HepG2 (cell line): ENCODE results near the gene WNT5B. TPM values are rescaled to one million over a fixed set of nuclear protein-coding genes. Genes with fewer than 3 reads are reported as not detected.
A peak's percentile ranks its signal among the peaks of the same experiment; 100 is the strongest.

Source experiments
- ATAD3A ChIP-seq: sonication (generic); formaldehyde crosslinking; IDR thresholded peaks from 2 replicates; pipeline ENCODE4 v1.4.0; 2020; ENCODE audit warnings: missing genetic modification reagents
- EP300 ChIP-seq, 3 experiments: sonication (generic) in 1 of 3; formaldehyde crosslinking in 1 of 3; IDR thresholded peaks; 2 replicates each; pipeline versions ENCODE4 v1.5.1 to v1.6.1; 2011 to 2020; ENCODE audit warnings: low read depth in 2 of 3, low read length in 2 of 3, borderline replicate concordance in 1 of 3, improper control_type of control experiment in 1 of 3, mild to moderate bottlenecking in 1 of 3, missing genetic modification reagents in 1 of 3, moderate library complexity in 1 of 3
- KAT8 ChIP-seq: IDR thresholded peaks from 2 replicates; pipeline ENCODE4 v1.6.1; 2016; ENCODE audit warnings: missing genetic modification reagents, missing compliant biosample characterization
- KLF15 ChIP-seq: sonication (generic); formaldehyde crosslinking; IDR thresholded peaks from 2 replicates; pipeline ENCODE4 v1.8.1; 2023; ENCODE audit warnings: borderline replicate concordance, mild to moderate bottlenecking, inconsistent platforms, missing genetic modification reagents, mixed read lengths
- KLF9 ChIP-seq: IDR thresholded peaks from 2 replicates; pipeline ENCODE4 v1.6.1; 2016; ENCODE audit warnings: low read depth
- NFE2L1 ChIP-seq: sonication (generic); formaldehyde crosslinking; IDR thresholded peaks from 2 replicates; pipeline ENCODE4 v1.4.0; 2020; ENCODE audit warnings: missing genetic modification reagents, mild to moderate bottlenecking, borderline replicate concordance
- PRPF4 ChIP-seq: fragments of 200-400 bp; formaldehyde crosslinking; IDR thresholded peaks from 2 replicates; pipeline ENCODE4 v1.6.1; 2016; ENCODE audit warnings: low read length, low read depth; ENCODE audit not compliant: poor library complexity, severe bottlenecking
- RNF2 ChIP-seq: fragments of 450-650 bp; conservative IDR thresholded peaks from 2 replicates; pipeline ENCODE4 v1.6.1; 2016; ENCODE audit warnings: low read depth
- ZFP37 ChIP-seq: sonication (generic); formaldehyde crosslinking; IDR thresholded peaks from 2 replicates; pipeline ENCODE4 v1.4.0; 2020; ENCODE audit warnings: missing genetic modification reagents, borderline replicate concordance
- ZNF558 ChIP-seq: sonication (generic); formaldehyde crosslinking; IDR thresholded peaks from 2 replicates; pipeline ENCODE4 v1.9.0; 2022; ENCODE audit warnings: mild to moderate bottlenecking, missing genetic modification reagents, borderline replicate concordance
- ZNF713 ChIP-seq: sonication (generic); formaldehyde crosslinking; IDR thresholded peaks from 2 replicates; pipeline ENCODE4 v1.4.0; 2020; ENCODE audit warnings: mild to moderate bottlenecking, missing genetic modification reagents
- polyA plus RNA-seq, 8 experiments: library from polyadenylated mRNA; depleted of rRNA in 3 of 8; stranded (reverse) in 7 of 8; unstranded in 1 of 8; fragments of >200 nt; fragmentation: Illumina TruSeq in 4 of 8; extraction: Trizol in 4 of 8; gene quantifications; 2 replicates each; pipeline versions ENCODE4 v1.2.1 to v1.2.3, GENCODE V29; 2011 to 2016; ENCODE audit warnings: low read depth in 4 of 8, missing spikeins in 1 of 8, mixed read lengths in 1 of 8; ENCODE audit not compliant: insufficient read depth in 1 of 8
- total RNA-seq, 5 experiments: library from RNA; depleted of rRNA; stranded (reverse); fragments of >200 nt; fragmentation: Illumina TruSeq; extraction: Trizol; gene quantifications; 2 replicates each; pipeline ENCODE4 v1.2.3, GENCODE V29; 2016; ENCODE audit warnings: low read depth in 1 of 5
- TF ChIP-seq, protein P1 (sequence below): sonication (generic); formaldehyde crosslinking; IDR thresholded peaks from 2 replicates; pipeline ENCODE4 v1.4.0; 2020; ENCODE audit warnings: mild to moderate bottlenecking, missing genetic modification reagents
- TF ChIP-seq, protein P2 (sequence below): sonication (generic); formaldehyde crosslinking; IDR thresholded peaks from 2 replicates; pipeline ENCODE4 v1.4.0; 2020; ENCODE audit warnings: missing genetic modification reagents
- TF ChIP-seq, protein P3 (sequence below): sonication (generic); formaldehyde crosslinking; IDR thresholded peaks from 2 replicates; pipeline ENCODE4 v1.5.1; 2020; ENCODE audit warnings: mild to moderate bottlenecking, missing genetic modification reagents, moderate library complexity

The WNT5B gene
- total and polyA plus RNA-seq, 2 of the 13 experiments (the other 11 are each of a cell fraction or from before 2014, with no cell fraction given), result 0.04 TPM; not detected in 1

DNA sequence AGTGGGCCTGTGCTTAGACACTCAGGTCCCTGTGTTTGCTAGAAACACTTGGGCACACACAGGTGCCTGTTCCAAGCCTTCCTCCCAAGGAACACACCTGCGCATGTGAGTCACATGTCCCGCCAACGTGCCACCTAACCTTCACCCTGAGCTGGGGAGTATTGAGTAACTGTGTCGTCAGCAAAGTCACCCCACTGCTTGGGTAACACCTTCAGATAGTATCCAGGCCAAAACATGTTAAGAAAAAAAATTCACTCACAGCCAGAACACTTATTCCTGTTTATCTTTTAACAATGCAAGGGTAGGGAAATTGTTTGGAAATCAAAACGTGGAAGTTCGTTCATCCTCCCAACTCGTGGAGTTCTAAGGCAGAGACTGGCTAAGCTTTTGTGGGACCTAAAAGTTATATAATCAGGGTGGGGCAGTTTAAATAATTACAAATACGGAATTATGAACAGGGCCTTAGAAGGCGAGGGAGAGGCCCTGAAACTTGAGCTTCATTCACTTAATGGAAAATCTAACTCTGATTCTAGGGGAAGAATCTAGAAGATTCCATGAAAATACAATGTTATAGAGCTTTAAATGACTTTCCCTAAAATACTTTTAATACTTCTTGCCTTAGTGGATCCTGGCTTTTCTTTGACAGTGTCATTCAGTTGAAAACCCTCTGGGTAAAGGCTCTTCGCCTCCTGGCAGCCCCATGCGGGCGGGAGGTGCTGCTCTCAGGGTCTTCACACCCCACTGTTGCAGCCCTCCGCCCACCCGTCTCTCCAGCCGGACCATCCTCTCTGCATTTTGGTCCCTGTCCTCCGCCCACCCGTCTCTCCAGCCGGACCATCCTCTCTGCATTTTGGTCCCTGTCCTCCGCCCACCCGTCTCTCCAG is 31.5 kb downstream of the WNT5B start (continued):
- TF ChIP-seq, protein P1, sequence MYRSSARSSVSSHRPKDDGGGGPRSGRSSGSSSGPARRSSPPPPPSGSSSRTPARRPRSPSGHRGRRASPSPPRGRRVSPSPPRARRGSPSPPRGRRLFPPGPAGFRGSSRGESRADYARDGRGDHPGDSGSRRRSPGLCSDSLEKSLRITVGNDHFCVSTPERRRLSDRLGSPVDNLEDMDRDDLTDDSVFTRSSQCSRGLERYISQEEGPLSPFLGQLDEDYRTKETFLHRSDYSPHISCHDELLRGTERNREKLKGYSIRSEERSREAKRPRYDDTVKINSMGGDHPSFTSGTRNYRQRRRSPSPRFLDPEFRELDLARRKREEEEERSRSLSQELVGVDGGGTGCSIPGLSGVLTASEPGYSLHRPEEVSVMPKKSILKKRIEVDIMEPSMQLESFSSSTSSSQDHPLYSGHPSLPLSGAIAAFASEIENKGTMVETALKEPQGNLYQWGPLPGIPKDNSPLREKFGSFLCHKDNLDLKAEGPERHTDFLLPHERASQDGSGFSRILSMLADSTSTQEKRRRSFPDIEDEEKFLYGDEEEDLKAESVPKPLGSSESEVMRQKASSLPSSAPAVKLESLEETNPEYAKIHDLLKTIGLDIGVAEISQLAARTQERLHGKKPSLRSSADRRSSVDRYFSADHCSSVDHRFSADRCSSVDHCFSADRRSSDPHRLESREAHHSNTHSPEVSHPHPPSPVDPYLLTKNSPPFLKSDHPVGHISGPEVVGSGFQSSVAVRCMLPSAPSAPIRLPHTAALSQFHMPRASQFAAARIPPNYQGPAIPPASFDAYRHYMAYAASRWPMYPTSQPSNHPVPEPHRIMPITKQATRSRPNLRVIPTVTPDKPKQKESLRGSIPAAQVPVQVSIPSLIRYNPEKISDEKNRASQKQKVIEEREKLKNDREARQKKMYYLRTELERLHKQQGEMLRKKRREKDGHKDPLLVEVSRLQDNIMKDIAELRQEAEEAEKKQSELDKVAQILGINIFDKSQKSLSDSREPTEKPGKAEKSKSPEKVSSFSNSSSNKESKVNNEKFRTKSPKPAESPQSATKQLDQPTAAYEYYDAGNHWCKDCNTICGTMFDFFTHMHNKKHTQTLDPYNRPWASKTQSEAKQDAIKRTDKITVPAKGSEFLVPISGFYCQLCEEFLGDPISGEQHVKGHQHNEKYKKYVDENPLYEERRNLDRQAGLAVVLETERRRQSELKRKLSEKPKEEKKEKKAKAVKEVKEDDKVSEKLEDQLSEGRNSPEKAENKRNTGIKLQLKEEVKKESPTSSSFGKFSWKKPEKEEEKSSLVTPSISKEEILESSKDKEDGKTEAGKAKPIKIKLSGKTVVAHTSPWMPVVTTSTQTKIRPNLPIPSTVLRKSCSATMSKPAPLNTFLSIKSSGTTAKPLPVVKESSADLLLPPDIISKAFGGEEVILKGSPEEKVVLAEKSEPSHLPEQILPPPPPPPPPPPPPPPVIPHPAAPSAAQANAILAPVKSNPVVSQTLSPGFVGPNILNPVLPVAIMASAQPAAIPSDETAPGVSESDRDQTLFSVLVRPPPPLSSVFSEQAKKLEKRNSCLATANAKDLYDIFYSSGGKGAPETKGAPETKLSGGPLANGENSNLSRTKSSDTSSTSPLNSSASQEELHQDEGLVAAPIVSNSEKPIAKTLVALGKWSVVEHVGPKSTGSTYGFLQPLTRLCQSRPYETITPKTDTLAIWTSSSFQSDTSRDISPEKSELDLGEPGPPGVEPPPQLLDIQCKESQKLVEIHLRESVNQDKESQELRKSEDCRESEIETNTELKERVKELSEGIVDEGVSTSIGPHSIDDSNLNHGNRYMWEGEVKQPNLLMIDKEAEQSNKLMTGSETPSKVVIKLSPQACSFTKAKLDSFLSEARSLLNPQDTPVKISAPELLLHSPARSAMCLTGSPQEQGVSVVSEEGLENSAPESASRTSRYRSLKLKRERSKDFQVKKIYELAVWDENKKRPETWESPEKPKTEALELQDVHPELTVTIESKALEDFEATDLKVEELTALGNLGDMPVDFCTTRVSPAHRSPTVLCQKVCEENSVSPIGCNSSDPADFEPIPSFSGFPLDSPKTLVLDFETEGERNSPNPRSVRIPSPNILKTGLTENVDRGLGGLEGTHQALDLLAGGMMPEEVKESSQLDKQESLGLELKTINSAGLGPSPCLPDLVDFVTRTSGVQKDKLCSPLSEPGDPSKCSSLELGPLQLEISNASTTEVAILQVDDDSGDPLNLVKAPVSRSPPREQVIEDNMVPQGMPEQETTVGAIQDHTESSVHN, result no peak
- peak in 1 of 2 experiments; percentile 68; a peak in 1 of 4 replicates for TF ChIP-seq EP300 (IDR thresholded peaks at IDR 0.05; ENCODE audit: low read depth in 2 of 2, low read length in 2 of 2)
- TF ChIP-seq EP300 (CRISPR knock-in tag; IDR thresholded peaks at IDR 0.05; ENCODE audit: borderline replicate concordance), result peak; percentile 86
- no peak for TF ChIP-seq KAT8 (CRISPR knock-in tag)
- no peak for TF ChIP-seq KLF15
- no peak for TF ChIP-seq PRPF4
- TF ChIP-seq, protein P2, sequence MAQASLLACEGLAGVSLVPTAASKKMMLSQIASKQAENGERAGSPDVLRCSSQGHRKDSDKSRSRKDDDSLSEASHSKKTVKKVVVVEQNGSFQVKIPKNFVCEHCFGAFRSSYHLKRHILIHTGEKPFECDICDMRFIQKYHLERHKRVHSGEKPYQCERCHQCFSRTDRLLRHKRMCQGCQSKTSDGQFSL (CRISPR knock-in tag), result no peak
- no peak for TF ChIP-seq RNF2
- TF ChIP-seq ZFP37 (CRISPR knock-in tag), result no peak
- no peak for TF ChIP-seq KLF9 (CRISPR knock-in tag)
- no peak for TF ChIP-seq ATAD3A (CRISPR knock-in tag)
- TF ChIP-seq, protein P3, sequence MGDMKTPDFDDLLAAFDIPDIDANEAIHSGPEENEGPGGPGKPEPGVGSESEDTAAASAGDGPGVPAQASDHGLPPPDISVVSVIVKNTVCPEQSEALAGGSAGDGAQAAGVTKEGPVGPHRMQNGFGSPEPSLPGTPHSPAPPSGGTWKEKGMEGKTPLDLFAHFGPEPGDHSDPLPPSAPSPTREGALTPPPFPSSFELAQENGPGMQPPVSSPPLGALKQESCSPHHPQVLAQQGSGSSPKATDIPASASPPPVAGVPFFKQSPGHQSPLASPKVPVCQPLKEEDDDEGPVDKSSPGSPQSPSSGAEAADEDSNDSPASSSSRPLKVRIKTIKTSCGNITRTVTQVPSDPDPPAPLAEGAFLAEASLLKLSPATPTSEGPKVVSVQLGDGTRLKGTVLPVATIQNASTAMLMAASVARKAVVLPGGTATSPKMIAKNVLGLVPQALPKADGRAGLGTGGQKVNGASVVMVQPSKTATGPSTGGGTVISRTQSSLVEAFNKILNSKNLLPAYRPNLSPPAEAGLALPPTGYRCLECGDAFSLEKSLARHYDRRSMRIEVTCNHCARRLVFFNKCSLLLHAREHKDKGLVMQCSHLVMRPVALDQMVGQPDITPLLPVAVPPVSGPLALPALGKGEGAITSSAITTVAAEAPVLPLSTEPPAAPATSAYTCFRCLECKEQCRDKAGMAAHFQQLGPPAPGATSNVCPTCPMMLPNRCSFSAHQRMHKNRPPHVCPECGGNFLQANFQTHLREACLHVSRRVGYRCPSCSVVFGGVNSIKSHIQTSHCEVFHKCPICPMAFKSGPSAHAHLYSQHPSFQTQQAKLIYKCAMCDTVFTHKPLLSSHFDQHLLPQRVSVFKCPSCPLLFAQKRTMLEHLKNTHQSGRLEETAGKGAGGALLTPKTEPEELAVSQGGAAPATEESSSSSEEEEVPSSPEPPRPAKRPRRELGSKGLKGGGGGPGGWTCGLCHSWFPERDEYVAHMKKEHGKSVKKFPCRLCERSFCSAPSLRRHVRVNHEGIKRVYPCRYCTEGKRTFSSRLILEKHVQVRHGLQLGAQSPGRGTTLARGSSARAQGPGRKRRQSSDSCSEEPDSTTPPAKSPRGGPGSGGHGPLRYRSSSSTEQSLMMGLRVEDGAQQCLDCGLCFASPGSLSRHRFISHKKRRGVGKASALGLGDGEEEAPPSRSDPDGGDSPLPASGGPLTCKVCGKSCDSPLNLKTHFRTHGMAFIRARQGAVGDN (CRISPR knock-in tag), result no peak; the same call in 1 of the 2 replicates
- TF ChIP-seq ZNF713 (CRISPR knock-in tag), result no peak
- TF ChIP-seq NFE2L1 (CRISPR knock-in tag), result no peak
- no peak for TF ChIP-seq ZNF558 (CRISPR knock-in tag)
